ENCODE results near the gene BASP1. TPM values are rescaled to one million over a fixed set of nuclear protein-coding genes. Genes with fewer than 3 reads are reported as not detected.

Gene BASP1
- total and polyA plus RNA-seq, 10 of the 15 experiments (the other 5 are each of a cell fraction or from before 2014, with no cell fraction given): 27.3 to 190 (median 102) TPM

GRCh38 chr5:17222664-17223063, 5.2 kb downstream of the BASP1 start:
- intact Hi-C loops (cut with micrococcal nuclease; ENCODE audit: unreplicated experiment): no loop called here
- Histone ChIP-seq H3K9ac (ENCODE audit: control insufficient read depth, insufficient read depth, low read length) (peak overlapping the region; percentile 17), H3K27me3 (replicated peaks in 1 of 2; ENCODE audit: control insufficient read depth in 2 of 2, insufficient read depth in 2 of 2, low read length in 1 of 2) (no peaks in the 10 kb centered on the region), H3K4me2 (ENCODE audit: control insufficient read depth, insufficient read depth) (peak overlapping the region; percentile 61), H3K36me3 (ENCODE audit: control insufficient read depth in 2 of 2, insufficient read depth in 2 of 2, low read length in 1 of 2) (no peaks in the 10 kb centered on the region), H3K4me1 (ENCODE audit: control insufficient read depth, insufficient read depth, low read length) (peaks cover 30% of the 10 kb centered on the region; the same call in 1 of the 2 replicates), H3K79me2 (ENCODE audit: control insufficient read depth, insufficient read depth, low read length) (peaks cover 90% of the 10 kb centered on the region), H3K27ac (ENCODE audit: control insufficient read depth, insufficient read depth) (peak overlapping the region; percentile 40), H3K4me3 (peak overlapping the region; percentile 17; the same call in 1 of the 2 replicates), H2AFZ (ENCODE audit: control insufficient read depth, low read depth, low read length) (no peak overlapping the region), H3K9me3 (replicated peaks; ENCODE audit: control insufficient read depth, insufficient read depth, low read length) (no peaks in the 10 kb centered on the region), H4K20me1 (ENCODE audit: control insufficient read depth, insufficient read depth) (no peaks in the 10 kb centered on the region)
- SMC1A ChIA-PET (ENCODE audit: uncharacterized antibody, unreplicated experiment): interaction anchor here (0.8 to 11.2 kb wide), 8 partner anchors 32 to 204 kb away, joined by 3 to 150 read pairs (median 12); no protein-coding TSS in a partner anchor
- DNase-seq (ENCODE audit: low read depth, low spot score) (no peak), ATAC-seq (no peak), FAIRE-seq (no peak)
- RAD21 ChIA-PET (ENCODE audit: unreplicated experiment): interaction anchor here (1.0 to 7.7 kb wide), 10 partner anchors 29 to 94 kb away, joined by 3 to 98 read pairs (median 10); no protein-coding TSS in a partner anchor
- TF ChIP-seq NFIC (IDR thresholded peaks at IDR 0.05; ENCODE audit: low read depth, low read length) (no peak), MYB (IDR thresholded peaks at IDR 0.05; ENCODE audit: borderline replicate concordance, low read depth, low read length) (no peak), MEF2A (IDR thresholded peaks at IDR 0.05; ENCODE audit: insufficient read depth, low read depth, low read length) (no peak), POLR2AphosphoS5 (IDR thresholded peaks at IDR 0.05; ENCODE audit: low read length) (0 out of 2 replicates have a peak, but pooled peaks have one; percentile 18), SREBF1 (IDR thresholded peaks at IDR 0.05; ENCODE audit: low read length) (no peak), STAT3 (IDR thresholded peaks at IDR 0.05; ENCODE audit: low read depth, low read length) (no peak)
- in situ Hi-C loops (cut with MboI): loop anchor here (5.0 kb wide), 1 partner anchor 60 kb away; no protein-coding TSS in a partner anchor
- CTCF ChIA-PET: interaction anchor here (0.6 to 1.5 kb wide), 3 partner anchors 17 to 57 kb away, joined by 3 to 4 read pairs (median 4); no protein-coding TSS in a partner anchor
- POLR2A ChIA-PET: interaction anchor here (2.9 to 4.2 kb wide), 2 partner anchors 34 to 58 kb away, joined by 19 to 28 read pairs; no protein-coding TSS in a partner anchor
- BruUV-seq (replicated peaks): no TSS peak
- 36% methylated on average over 2 of the region's 2 CpGs for WGBS (ENCODE audit: insufficient coverage, insufficient replicate concordance, low lambda C conversion rate, missing lambda C conversion rate)
